Stimulated activated CD4-positive, alpha-beta T cell treated with anti-CD3 and anti-CD28 coated beads, TNF-alpha, amount 100 ng/mL, for 1 hour (primary cell): Measurements from ENCODE around the gene PLSCR3.
A peak's percentile ranks its signal among the peaks of the same experiment; 100 is the strongest.

Experiments used
- DNase-seq, 3 donors: peaks; one replicate each; pipeline ENCODE4 v3.0.0-alpha.2; 2020; ENCODE audit warnings: low read depth in 3 of 3, low spot score in 1 of 3

The PLSCR3 gene

DNA sequence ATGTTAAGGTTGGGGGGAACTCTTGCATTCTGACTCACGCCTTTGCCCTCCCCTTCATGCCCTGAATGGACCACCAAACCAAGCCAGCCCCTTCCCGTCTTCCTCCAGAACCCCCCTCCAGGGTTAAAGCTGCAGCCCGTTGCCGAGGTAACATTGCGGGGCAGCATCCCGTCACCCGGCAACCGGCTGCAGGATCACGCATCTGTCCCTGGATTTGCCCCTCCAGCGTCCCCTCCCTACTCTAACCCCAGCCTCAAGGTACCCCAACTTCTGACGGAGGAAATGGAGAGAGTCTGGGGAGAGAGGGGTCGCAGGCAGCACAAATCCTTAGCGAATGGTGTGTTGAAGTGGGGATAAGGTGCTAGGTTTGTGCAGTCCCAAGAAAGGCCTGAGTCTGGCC lies 12.8 kb upstream of the PLSCR3 start:
- no peak for DNase-seq

GRCh38 chr17:7406235-7406825 lies 12.0 kb upstream of the PLSCR3 start:
- no peak for DNase-seq

- no peak for DNase-seq
Observed at GRCh38 chr17:7405350-7406234, 11.3 kb upstream of the PLSCR3 start.

- DNase-seq = peak in 2 of 3 donors; percentile 40 to 53
Observed at GRCh38 chr17:7404737-7405349, 10.5 kb upstream of the PLSCR3 start.

GRCh38 chr17:7403977-7404736 lies 9.8 kb upstream of the PLSCR3 start, which contains the start of gene TMEM256:
TSS of gene TMEM256 (minus strand) at chr17:7404097. CDS start at chr17:7404084, 13 bp downstream.
- peak; percentile 84 to 91 (median 86) for DNase-seq

DNA sequence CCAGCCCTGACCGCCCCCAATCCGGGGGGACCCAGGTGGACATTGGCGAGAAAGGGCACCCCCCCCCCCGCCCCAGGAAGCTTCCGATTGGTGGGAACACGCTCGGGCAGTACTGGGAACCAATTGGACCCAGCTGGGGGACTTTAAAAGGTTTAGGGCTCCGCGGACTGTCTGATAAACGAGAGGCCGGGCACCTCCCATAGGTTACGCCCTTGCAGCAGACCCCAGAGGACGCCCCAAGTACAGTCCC lies 9.3 kb upstream of the PLSCR3 start:
- DNase-seq = no peak

- no peak for DNase-seq
Observed at GRCh38 chr17:7403043-7403726, 8.9 kb upstream of the PLSCR3 start.

GRCh38 chr17:7398612-7399011 lies 4.3 kb upstream of the PLSCR3 start:
- DNase-seq = no peak

- no peak for DNase-seq
Observed at GRCh38 chr17:7396147-7396546, 1.8 kb upstream of the PLSCR3 start.

DNA sequence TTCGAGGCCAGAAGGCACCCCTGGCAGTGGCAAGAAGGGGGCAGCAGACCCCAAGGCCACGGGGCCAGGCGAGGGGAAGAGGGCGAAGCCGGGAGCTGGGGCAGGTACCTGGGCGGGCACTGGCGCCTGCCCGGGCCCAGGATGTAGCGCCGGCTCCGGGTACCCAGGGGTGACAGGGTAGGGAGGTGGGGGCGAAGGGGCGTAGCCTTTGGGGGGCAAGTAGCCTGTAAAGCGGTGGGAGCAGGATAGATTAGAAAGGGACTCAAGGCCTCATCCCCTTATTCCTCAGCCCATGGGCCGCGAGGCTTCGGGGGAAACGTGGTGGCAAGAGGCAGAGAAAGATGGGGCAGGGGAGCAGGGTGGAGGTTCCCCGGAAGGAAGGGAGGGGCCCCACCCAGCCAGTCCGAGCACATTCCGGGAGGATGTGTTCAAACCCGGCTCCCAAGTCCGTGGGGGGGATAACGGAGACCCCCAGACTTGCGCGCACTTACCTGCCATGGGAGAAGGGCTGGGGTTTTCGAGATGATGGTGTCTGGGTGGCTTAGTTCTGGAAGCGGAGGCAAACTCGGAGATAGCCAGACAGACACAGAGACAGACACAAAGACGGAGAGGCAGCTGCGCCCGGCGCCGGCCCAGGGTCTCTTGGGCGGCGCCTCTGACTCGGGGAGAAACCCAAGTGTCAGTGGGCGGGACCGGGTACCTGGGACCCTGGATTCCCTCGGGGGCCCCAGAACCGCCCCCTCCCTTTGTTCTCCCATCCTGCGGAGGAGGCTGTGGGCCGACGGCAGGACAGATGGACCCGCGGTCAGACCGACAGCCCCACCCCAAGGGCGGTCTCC lies 493 bp downstream of the PLSCR3 start:
- DNase-seq = peak in 2 of 3 donors; percentile 31 to 38

GRCh38 chr17:7392696-7393612 lies 1.4 kb downstream of the PLSCR3 start:
- DNase-seq = no peak

DNA sequence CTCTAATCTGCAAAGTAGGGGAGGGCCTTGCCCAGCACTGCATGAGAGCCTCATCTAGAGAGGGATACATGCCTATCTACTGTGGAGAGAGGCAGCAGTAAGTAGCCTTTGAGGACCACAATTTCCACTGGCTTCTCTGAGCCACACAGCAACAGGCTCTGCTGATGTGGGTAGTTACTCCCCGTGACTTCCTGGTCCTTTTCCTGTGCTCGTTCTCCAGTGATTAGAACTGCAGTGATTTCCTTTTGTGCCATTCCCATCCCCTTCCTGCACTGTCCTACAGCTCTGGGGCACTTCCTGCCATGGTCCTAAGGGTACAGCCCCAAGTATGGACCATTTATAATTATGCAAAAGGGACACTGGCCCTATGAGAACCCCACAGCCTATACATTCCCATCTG lies 3.0 kb downstream of the PLSCR3 start:
- DNase-seq = no peak

DNA sequence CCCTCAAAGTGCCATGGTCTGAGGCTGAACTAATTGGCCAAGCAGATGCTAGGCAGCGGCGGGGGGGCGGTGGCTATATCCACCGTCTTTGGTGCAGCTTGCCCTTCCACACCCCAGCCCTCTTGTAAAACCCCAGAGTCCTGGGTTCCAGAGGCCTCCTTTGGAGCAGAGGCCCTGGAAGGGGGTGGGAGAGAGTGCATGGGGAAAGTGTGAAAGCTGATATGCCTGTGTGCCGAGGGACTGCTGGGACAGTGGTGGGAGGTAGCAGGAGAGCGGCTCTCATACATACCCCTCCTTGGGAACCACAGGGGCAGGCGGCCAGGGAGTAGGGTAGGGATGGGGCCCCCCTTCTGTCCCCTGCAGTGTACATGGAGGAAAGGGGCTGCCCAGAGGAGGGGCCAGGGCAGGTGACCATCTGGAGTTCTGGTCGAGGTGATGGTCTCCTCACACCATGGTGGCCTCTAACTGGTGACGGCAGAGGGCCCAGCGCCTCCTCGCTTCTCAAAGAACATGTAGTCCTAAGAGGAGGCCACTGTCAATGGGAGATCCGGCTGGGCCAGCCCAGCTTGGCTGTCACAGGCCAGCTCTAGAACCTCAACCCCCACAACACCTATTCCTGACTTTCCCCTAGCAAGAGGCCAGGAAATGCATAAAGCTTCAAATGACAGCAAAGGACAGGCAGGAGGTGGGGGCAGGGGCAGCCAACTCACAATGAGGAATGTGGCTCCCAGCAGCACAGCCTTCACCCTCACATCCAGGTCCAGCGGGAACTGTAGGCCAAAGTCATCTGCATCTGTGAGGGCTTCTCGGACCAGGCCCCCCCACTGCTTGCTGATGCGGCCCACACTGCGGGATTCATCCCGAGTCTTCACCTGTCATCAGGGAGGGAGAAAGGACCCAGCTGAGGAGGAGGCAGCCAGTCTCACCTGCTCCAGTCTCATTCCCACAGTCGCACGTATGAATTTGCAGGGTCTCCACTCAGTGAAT lies 4.1 kb downstream of the PLSCR3 start:
- DNase-seq = no peak

- no peak for DNase-seq
Observed at GRCh38 chr17:7388856-7389255, 5.5 kb downstream of the PLSCR3 start.

DNA sequence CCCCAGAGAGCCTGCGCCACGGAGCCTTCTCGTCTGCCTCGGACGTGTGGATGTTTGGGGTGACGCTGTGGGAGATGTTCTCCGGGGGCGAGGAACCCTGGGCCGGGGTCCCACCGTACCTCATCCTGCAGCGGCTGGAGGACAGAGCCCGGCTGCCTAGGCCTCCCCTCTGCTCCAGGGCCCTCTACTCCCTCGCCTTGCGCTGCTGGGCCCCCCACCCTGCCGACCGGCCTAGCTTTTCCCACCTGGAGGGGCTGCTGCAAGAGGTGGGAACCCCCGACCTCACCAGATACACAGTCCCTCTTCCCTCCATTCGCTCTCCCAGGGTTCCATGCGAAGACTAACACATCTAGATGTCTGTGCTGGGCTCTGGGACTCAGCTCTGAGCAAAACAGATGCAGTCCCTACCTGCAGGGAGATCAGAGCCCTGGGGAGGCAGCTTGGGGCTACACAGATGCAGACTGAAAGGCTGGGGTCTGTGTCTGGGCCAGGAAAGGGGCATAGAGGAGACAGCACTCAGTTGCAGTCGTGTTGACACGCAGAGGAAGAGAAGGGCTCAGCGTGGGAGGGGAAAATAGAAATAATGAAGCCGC lies 9.7 kb downstream of the PLSCR3 start:
- no peak for DNase-seq

DNA sequence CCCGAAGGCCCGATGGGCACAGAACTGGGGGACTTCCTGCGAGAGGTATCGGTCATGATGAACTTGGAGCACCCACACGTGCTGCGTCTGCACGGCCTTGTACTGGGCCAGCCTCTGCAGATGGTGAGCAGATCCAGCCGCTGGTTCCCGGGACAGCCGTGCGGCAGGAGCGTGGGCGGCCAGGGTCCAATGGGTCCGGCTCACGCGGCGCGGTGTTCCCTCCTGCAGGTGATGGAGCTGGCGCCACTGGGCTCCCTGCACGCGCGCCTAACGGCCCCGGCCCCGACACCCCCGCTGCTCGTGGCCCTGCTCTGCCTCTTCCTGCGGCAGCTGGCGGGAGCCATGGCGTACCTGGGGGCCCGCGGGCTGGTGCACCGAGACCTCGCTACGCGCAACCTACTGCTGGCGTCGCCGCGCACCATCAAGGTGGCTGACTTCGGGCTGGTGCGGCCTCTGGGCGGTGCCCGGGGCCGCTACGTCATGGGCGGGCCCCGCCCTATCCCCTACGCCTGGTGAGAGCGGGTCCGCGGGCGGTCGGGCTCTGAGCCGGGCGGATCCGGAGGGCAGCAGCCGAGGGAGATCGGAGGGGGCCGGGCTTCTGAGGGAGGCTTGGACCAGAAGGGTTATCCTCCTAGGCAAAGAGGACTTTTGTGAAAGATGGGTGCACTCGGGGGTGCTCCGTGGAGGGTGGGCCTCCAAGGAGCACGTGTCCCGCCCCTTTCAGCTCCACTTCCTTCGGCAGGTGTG lies 10.4 kb downstream of the PLSCR3 start:
- peak; percentile 32 to 65 (median 60) for DNase-seq

- no peak for DNase-seq
Observed at GRCh38 chr17:7383371-7383741, 11.0 kb downstream of the PLSCR3 start.
